LNCAP (cell line): Measurements from ENCODE around the gene MRPL42.

Experiments used
- TF ChIP-seq, protein P1 (sequence below): fragments of 450-650 bp; IDR thresholded peaks from 2 replicates; pipeline ENCODE4 v1.5.1; 2017; ENCODE audit warnings: mild to moderate bottlenecking

MRPL42 gene

GRCh38 chr12:93468008-93468371 is 676 bp downstream of the MRPL42 start:
- TF ChIP-seq, protein P1, sequence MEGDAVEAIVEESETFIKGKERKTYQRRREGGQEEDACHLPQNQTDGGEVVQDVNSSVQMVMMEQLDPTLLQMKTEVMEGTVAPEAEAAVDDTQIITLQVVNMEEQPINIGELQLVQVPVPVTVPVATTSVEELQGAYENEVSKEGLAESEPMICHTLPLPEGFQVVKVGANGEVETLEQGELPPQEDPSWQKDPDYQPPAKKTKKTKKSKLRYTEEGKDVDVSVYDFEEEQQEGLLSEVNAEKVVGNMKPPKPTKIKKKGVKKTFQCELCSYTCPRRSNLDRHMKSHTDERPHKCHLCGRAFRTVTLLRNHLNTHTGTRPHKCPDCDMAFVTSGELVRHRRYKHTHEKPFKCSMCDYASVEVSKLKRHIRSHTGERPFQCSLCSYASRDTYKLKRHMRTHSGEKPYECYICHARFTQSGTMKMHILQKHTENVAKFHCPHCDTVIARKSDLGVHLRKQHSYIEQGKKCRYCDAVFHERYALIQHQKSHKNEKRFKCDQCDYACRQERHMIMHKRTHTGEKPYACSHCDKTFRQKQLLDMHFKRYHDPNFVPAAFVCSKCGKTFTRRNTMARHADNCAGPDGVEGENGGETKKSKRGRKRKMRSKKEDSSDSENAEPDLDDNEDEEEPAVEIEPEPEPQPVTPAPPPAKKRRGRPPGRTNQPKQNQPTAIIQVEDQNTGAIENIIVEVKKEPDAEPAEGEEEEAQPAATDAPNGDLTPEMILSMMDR = no peak

DNA sequence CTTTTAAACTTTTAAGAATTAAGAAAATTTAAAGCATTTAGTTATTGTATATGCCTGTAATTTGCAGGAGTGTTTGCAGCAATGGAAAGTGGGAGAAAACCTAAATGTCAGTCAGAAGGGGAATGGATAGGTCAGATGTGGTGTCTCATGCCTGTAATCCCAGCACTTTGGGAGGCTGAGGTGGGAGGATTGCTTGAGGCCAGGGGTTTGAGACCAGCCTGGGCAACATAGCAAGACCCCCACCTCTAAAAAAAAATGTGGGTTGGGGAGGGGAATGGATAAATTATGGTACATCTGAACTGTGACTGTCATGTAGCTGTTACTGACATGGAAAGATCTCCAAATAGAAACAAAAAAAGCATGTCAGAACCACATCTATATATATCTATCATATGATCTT is 2.1 kb downstream of the MRPL42 start:
- TF ChIP-seq, protein P1 = no peak

- TF ChIP-seq, protein P1 = no peak
Observed at GRCh38 chr12:93476555-93476954, 9.2 kb downstream of the MRPL42 start.

- TF ChIP-seq, protein P1 = no peak
Observed at GRCh38 chr12:93482721-93483120, 15.4 kb downstream of the MRPL42 start.

DNA sequence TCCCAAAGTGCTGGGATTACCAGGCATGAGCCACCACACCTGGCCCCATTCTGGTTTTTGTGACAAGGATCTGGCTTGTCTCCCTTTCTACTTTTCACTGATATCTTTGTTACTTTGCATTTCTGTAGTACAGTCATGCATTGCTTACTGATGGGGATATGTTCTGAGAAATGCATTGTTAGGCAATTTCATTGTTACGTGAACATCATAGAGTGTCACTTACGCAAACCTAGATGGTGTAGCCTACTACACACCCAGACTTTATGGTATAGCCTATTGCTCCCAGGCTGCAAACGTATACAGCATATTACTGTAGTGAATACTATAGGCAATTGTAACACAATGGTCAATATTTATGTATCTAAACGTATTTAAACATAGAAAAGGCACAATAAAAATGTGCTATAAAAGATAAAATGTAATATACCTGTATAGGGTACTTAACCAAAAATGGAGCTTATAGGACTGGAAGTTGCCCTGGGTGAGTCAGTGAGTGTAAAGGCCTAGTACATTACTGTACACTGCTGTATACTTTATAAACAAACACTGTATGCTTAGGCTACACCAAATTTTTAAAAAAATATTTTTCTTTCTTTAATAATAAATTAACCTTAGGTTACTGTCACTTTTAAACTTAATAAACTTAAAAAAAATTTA is 16.0 kb downstream of the MRPL42 start:
- TF ChIP-seq, protein P1 = no peak

DNA sequence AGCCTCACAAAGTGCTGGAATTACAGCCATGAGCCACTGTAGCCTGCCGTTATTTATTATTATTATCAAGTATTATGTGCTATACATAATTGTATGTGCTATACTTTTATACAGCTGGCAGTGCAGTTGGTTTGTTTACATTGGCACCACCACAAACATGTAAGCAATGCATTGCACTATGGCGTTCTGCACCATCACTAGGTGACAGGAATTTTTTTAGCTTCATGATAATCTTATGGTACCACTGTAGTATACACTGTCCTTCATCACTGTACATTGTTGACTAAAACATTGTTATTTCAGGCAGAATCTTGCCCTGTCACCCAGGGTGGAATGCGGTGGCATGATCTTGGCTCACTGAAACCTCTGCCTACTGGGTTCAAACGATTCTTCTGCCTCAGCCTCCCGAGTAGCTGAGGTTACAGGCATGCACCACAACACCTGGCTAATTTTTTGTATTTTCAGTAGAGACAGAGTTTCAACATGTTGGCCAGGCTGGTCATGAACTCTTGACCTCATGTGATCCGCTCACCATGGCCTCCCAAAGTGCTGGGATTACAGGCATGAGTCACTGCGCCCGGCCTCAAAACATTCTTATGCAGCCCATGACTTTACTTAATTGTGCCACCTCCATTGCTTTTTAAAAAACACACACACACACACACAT is 17.1 kb downstream of the MRPL42 start:
- TF ChIP-seq, protein P1 = no peak

DNA sequence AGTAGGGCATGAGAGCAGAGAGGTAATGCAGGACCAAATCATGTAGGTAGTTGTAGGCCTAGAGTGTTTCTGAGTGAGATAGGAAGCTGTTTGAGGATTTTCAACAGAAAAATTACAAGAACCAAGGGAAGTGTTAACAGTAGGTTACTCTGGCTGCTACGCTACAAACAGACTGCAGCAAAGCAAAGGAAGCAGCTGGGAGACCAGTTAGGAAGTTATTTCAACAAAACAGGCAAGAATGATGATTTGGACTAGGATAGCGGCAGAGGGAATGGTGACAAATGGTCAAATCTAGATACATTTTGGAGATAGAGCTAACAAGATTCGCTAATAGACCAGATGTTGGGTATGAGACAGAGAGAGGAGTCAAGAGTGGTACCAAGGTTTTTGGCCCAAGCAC is 26.8 kb downstream of the MRPL42 start:
- TF ChIP-seq, protein P1 = no peak
